Mesenteric fat pad (tissue), 1 donor: Measurements from ENCODE around the gene ATP6V0D1. TPM values are rescaled to one million over a fixed set of nuclear protein-coding genes. Genes with fewer than 3 reads are reported as not detected.
"Not testable (repeated sequence)": the region's sequence is repeated elsewhere in the genome, so short reads cannot be mapped to it uniquely, and the experiment has no call there.

Experiments
- DNase-seq: peaks from one replicate; pipeline ENCODE4 v3.0.0-alpha.2; 2020; ENCODE audit warnings: low spot score
- total RNA-seq: library from RNA; stranded (reverse); fragmentation: NEBNext Ultra II Directional; extraction: Animal tissue kit (Norgen Biotek cat#: 25700); gene quantifications from one replicate; pipeline ENCODE4 v1.2.1, GENCODE V29; 2021
- donor health status: DM: yes; HTN: yes; CAD: no.

The ATP6V0D1 gene
- total RNA-seq, 1 donor from 2014 or later, result 89.5 TPM

GRCh38 chr16:67504031-67505021 lies 23.4 kb upstream of the ATP6V0D1 start:
- no peak for DNase-seq

GRCh38 chr16:67499106-67499505 lies 18.1 kb upstream of the ATP6V0D1 start:
- DNase-seq, result no peak

GRCh38 chr16:67490335-67491096 lies 9.6 kb upstream of the ATP6V0D1 start:
- DNase-seq, result no peak

- DNase-seq, result no peak
These were observed 8.6 kb upstream of the ATP6V0D1 start for GRCh38 chr16:67489401-67490083.

GRCh38 chr16:67487561-67487960 lies 6.6 kb upstream of the ATP6V0D1 start:
- DNase-seq, result not testable (repeated sequence)

- DNase-seq, result no peak
These were observed 5.8 kb upstream of the ATP6V0D1 start for GRCh38 chr16:67486805-67487204.

- no peak for DNase-seq
These were observed 3.0 kb upstream of the ATP6V0D1 start for GRCh38 chr16:67483731-67484525.

GRCh38 chr16:67483150-67483549 lies 2.2 kb upstream of the ATP6V0D1 start, which contains the start of gene AGRP:
Gene AGRP (minus strand): TSS chr16:67483547. CDS start chr16:67483398, 149 bp downstream.
- DNase-seq, result no peak

GRCh38 chr16:67482233-67482924 lies 1.4 kb upstream of the ATP6V0D1 start:
- no peak for DNase-seq

- no peak for DNase-seq
These were observed 740 bp upstream of the ATP6V0D1 start for GRCh38 chr16:67481561-67482232.

GRCh38 chr16:67477960-67478554 lies 2.9 kb downstream of the ATP6V0D1 start:
- no peak for DNase-seq

GRCh38 chr16:67474551-67475455 lies 6.2 kb downstream of the ATP6V0D1 start:
- DNase-seq, result no peak

GRCh38 chr16:67471758-67472384 lies 9.1 kb downstream of the ATP6V0D1 start:
- DNase-seq, result no peak

GRCh38 chr16:67470359-67470758 lies 10.6 kb downstream of the ATP6V0D1 start:
- no peak for DNase-seq

GRCh38 chr16:67468731-67469130 lies 12.2 kb downstream of the ATP6V0D1 start:
- DNase-seq, result no peak

GRCh38 chr16:67466581-67466980 lies 14.4 kb downstream of the ATP6V0D1 start:
- DNase-seq, result no peak

GRCh38 chr16:67464565-67464964 lies 16.4 kb downstream of the ATP6V0D1 start:
- DNase-seq, result no peak
